Measurements from ENCODE around the gene VMP1.

DNA sequence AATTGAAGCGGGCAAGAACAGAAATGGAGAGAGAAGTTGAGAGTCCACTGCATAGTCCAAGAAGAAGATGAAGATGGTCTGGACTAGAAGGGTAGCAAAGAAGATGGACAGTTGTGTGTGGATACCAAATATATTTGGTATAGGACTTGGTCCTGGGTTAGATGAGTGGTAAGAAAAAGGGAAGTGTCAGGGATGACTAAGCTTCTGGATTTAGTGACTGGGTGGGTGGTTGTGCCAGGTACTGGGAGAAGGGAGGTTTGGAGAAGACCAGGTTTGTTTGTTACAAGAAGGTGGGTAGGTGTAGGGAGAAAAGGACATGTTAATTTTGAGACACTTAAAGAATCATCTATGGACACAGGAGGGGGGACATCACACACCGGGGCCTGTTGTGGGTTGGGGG is 5.4 kb downstream of the VMP1 start:
- TF ChIP-seq POLR2A (IDR thresholded peaks at IDR 0.05; ENCODE audit: low read length): no peak
- TF ChIP-seq RAD21 (conservative IDR thresholded peaks at IDR 0.05 in 1 of 2, IDR thresholded peaks at IDR 0.05 in 1 of 2): no peak
- TF ChIP-seq GATA3 (IDR thresholded peaks at IDR 0.05; ENCODE audit: borderline replicate concordance): no peak
- TF ChIP-seq, protein P1, sequence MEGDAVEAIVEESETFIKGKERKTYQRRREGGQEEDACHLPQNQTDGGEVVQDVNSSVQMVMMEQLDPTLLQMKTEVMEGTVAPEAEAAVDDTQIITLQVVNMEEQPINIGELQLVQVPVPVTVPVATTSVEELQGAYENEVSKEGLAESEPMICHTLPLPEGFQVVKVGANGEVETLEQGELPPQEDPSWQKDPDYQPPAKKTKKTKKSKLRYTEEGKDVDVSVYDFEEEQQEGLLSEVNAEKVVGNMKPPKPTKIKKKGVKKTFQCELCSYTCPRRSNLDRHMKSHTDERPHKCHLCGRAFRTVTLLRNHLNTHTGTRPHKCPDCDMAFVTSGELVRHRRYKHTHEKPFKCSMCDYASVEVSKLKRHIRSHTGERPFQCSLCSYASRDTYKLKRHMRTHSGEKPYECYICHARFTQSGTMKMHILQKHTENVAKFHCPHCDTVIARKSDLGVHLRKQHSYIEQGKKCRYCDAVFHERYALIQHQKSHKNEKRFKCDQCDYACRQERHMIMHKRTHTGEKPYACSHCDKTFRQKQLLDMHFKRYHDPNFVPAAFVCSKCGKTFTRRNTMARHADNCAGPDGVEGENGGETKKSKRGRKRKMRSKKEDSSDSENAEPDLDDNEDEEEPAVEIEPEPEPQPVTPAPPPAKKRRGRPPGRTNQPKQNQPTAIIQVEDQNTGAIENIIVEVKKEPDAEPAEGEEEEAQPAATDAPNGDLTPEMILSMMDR (IDR thresholded peaks at IDR 0.05): no peak
- TF ChIP-seq EP300 (IDR thresholded peaks at IDR 0.05): no peak
- TF ChIP-seq, protein P2, sequence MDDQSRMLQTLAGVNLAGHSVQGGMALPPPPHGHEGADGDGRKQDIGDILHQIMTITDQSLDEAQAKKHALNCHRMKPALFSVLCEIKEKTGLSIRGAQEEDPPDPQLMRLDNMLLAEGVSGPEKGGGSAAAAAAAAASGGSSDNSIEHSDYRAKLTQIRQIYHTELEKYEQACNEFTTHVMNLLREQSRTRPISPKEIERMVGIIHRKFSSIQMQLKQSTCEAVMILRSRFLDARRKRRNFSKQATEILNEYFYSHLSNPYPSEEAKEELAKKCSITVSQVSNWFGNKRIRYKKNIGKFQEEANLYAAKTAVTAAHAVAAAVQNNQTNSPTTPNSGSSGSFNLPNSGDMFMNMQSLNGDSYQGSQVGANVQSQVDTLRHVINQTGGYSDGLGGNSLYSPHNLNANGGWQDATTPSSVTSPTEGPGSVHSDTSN (IDR thresholded peaks at IDR 0.05): no peak
- TF ChIP-seq, protein P3, sequence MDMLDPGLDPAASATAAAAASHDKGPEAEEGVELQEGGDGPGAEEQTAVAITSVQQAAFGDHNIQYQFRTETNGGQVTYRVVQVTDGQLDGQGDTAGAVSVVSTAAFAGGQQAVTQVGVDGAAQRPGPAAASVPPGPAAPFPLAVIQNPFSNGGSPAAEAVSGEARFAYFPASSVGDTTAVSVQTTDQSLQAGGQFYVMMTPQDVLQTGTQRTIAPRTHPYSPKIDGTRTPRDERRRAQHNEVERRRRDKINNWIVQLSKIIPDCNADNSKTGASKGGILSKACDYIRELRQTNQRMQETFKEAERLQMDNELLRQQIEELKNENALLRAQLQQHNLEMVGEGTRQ (IDR thresholded peaks at IDR 0.05): no peak
